GM19463 (cell line): ENCODE data around the gene EDA.
A peak's percentile ranks its signal among the peaks of the same experiment; 100 is the strongest.

ENCODE experiments used
- ATAC-seq: cut with Tn5 transposase; IDR thresholded peaks from one replicate; pipeline ENCODE4 v1.9.1; 2021; ENCODE audit warnings: mild to moderate bottlenecking, moderate library complexity; ENCODE audit not compliant: unreplicated experiment

EDA gene

GRCh38 chrX:70022616-70023015 is 406.7 kb downstream of the EDA start:
- no peak for ATAC-seq

- ATAC-seq = no peak
Measured at GRCh38 chrX:70025464-70025863, 409.6 kb downstream of the EDA start.

DNA sequence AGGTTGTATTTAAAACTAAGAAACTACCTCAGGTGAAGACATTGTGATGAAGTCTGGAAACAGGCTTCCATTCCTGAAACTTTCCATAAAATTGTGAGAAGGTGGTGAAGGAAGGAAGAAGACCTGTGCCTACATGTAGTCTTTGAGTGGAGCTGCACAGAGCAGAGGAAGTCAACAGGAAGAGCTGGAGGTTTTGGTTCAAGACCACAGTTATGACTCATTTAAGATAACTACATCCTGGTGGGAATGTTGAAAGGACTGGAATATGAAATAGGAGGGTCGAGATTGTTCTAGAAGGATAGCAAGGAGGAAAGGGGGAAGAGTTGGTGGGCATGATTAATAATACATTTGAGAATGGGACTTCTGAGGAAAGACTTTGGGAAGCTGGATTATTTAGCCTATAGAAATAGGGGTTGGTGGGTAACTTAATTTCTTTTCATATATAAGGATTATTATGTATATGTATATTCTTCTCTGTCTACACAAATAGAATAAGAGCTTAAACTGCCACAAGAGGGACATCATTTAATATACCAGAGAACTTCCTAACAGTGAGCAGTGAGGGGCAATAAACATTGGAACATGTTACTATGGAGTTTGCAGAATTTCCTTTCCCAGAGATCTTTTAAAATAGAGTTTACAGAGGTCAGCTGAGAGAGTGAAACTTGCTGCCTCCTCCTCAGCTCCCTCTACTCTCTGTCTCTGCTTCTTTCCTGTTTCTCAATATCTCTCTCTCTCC is 410.4 kb downstream of the EDA start:
- ATAC-seq = no peak

GRCh38 chrX:70026851-70027200 is 410.9 kb downstream of the EDA start:
- ATAC-seq = no peak

- ATAC-seq = no peak
Measured at GRCh38 chrX:70029863-70030262, 413.9 kb downstream of the EDA start.

DNA sequence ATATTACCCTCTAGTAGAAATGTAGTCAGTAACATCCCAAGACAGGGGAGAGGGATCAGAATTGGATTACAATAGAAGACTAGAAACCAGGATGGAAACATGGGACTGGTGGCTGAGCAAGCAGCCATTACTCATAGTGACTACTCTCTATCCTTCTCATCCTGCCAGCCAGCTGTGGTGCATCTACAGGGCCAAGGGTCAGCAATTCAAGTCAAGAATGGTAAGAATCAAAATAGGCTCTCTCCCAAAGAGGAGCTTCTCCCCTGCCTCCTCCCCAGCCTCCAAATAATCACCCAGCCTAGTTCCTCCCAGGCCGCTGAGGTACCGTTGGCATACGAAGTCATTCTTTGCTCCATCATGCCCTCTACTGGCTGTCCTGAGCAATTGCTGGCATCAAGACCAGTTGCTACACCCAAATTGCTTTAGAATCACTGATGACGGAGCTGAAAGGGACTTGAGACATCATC is 414.4 kb downstream of the EDA start:
- ATAC-seq = peak; percentile 75

- no peak for ATAC-seq
Measured at GRCh38 chrX:70032792-70033191, 416.9 kb downstream of the EDA start.

DNA sequence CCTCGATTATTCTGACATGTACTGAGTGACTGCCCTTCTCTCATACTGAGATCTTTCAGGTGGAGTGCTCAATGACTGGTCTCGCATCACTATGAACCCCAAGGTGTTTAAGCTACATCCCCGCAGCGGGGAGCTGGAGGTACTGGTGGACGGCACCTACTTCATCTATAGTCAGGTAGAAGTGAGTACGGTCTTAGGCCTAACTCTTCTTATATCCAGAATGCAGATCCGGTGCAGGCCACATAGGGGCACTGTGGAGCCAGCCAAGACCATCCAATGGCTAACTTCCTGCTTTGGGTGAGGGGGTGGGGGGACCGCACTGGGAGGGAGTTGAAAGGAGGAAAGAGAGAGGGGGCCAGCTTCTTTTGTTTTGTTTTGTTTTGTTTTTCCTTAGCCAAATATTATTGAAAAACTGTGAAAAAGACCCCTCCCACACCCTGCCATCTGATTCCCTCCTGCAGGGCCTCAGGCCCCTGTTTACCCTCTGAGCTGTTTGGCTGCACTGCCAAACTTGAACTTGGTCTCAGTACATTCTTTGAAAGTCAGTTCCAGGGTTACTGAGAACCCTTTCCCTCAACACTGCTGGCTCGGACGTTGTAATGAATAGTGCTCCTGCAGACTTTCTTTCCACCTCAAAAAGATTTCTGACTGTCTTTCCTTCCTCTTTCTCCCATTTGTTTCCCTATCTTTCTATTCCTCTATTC is 417.6 kb downstream of the EDA start:
- peak; percentile 45 for ATAC-seq

GRCh38 chrX:70034646-70035045 is 418.7 kb downstream of the EDA start:
- no peak for ATAC-seq

GRCh38 chrX:70038515-70038914 is 422.6 kb downstream of the EDA start:
- ATAC-seq = no peak

GRCh38 chrX:70038951-70039350 is 423.0 kb downstream of the EDA start:
- ATAC-seq = no peak

GRCh38 chrX:70039758-70040157 is 423.8 kb downstream of the EDA start:
- ATAC-seq = no peak

DNA sequence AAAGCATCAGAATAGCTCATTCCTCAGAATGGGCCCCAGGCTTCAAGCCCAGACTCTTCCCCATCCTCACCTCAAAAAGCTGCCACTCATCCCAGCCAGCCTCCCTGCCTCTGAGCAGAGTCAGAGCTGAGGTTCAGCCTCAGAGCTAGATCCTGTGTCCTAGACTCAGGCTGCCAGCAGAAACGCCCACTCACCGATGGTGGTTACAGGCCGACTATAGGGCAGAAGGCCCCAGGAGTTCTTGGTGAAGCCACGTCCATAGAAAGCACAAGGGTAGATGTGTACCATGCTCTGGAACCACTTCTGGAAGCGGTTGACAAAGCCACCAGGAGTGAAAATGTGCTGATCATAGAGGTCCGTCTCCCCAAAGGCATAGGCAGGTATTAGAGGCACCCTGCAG is 426.1 kb downstream of the EDA start:
- no peak for ATAC-seq

DNA sequence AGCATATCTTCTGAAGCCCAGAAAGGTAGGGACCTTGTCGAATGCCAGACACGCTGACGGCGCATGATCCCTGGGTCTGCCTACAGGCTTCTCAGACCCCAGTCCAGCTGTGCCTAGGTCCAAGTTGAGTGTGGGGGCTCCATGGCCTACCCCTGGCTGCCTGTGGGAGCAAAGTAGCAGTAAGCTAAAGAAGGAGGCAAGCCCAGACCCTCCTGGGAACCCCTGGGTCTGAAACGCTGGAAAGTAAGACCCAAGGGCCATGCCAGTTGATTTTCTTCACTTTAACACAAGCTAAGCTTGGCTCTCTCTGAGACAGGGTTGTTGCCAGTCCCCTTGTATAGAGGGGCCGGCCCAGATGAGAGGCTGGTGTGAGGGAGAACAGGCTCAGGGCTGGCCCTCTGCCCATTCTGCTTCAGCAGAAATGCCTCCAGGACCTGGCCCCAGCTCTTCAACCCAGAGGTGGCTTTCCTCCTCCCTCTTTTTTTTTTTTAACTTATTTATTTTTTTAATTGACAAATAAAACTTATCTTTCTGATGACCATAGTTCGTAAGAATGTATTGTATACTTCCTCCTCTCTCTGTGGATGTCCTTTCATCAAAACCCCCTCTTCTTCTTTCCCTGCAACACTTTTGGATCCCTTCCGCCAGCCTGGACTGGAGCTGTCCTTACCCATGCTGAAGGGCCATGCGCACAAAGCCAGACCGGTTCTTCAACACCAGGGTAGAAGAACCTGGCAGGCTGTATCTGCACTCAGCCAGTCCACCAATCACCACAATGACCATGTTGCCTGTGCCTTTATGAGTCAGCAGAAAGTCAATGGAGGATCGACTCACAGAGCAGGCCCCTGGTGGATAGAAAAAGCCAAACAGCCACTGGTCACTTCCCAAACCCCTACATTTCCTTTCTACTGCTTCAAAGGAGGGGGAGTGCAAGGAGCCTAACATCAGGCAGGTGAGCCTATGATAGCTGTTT is 426.8 kb downstream of the EDA start:
- ATAC-seq = no peak

DNA sequence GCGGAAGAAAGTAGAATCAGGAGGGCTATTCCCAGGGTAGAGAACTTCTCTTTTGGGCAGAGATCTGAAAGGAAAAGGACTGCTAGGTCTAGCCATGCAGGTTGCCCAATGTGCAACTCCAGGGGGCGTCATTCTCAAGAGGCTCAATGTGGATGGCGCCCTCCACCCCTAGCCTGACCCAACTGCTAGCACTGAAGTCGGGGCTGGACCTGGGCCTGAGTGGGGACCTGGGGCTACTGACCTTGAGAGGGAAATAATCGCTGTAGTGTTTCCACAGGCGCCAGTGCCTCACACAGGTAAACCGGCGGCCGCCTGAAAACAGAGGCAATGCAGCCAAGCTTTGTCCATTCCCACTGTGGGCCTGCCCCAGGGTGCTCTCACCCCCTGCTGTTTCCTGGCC is 427.8 kb downstream of the EDA start:
- no peak for ATAC-seq

GRCh38 chrX:70044541-70045245 is 428.8 kb downstream of the EDA start:
- ATAC-seq = no peak

DNA sequence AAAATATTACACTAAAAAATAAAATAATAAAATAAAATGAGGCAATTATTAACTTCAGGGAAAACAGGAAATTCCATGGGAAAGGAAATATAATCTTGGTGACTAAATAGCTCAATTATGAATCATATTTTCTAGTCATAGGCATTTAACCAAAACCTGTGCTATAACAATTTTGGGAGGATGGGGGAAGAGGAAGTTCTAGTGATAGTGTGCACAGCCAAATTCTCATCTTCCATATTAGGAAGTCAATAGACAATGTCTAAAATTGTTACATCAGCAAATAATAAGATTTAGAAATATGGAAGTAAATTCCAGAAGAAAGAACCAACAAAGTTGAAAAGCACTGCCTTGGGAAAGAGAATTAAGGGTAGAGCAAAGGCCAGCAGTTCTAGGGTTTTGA is 431.1 kb downstream of the EDA start:
- no peak for ATAC-seq

GRCh38 chrX:70049406-70049805 is 433.5 kb downstream of the EDA start:
- ATAC-seq = no peak

- no peak for ATAC-seq
Measured at GRCh38 chrX:70049925-70050324, 434.0 kb downstream of the EDA start, which contains the start of gene AWAT2. TSS of gene AWAT2 (minus strand) at chrX:70049938. CDS start at chrX:70049932, 6 bp downstream.

GRCh38 chrX:70052895-70053615 is 437.1 kb downstream of the EDA start:
- ATAC-seq = no peak
